Ascending aorta (tissue), 2 donors: Measurements from ENCODE around the gene CHPF. TPM values are rescaled to one million over a fixed set of nuclear protein-coding genes. Genes with fewer than 3 reads are reported as not detected.

Experiments used
- DNase-seq, 2 donors: peaks; one replicate each; pipeline ENCODE4 v3.0.0-alpha.2; 2019; ENCODE audit warnings: low spot score in 2 of 2
- H3K27ac ChIP-seq, 2 donors: fragments of 200-600 bp; sonication (generic); one replicate each; pipeline ENCODE4 v1.5.1; 2016 to 2017; ENCODE audit warnings: mild to moderate bottlenecking in 1 of 2
- H3K27me3 ChIP-seq: fragments of 200-600 bp; sonication (generic); one replicate; pipeline ENCODE4 v1.5.1; 2017
- H3K36me3 ChIP-seq, 2 donors: fragments of 200-600 bp; sonication (generic); one replicate each; pipeline ENCODE4 v1.5.1; 2016
- H3K4me1 ChIP-seq, 2 donors: fragments of 200-600 bp; sonication (generic); one replicate each; pipeline ENCODE4 v1.5.1; 2016 to 2017; ENCODE audit warnings: mild to moderate bottlenecking in 1 of 2
- H3K4me3 ChIP-seq, 2 donors: fragments of 200-600 bp; sonication (generic); one replicate each; pipeline ENCODE4 v1.5.1; 2016 to 2017; ENCODE audit warnings: mild to moderate bottlenecking in 1 of 2
- H3K9me3 ChIP-seq, 2 donors: fragments of 200-600 bp; sonication (generic); one replicate each; pipeline ENCODE4 v1.5.1; 2016
- CTCF ChIP-seq, 3 experiments: fragments of 200-600 bp in 2 of 3; fragments of 450-650 bp in 1 of 3; sonication (generic) in 2 of 3; IDR thresholded peaks; one replicate each; pipeline ENCODE4 v1.5.1; 2016 to 2019; ENCODE audit warnings: antibody characterized with exemption in 3 of 3, mild to moderate bottlenecking in 1 of 3, moderate library complexity in 1 of 3
- intact Hi-C: fragments of 100-400 bp; cut with DNase I; formaldehyde crosslinking; loops from one replicate; pipeline ENCODE4 v1.15.1; 2023
- total RNA-seq: library from RNA; depleted of rRNA; stranded (reverse); fragments of >200 nt; gene quantifications from one replicate; pipeline ENCODE4 v1.1.0, GENCODE V29; 2016

Gene CHPF
- total RNA-seq, 1 donor from 2014 or later = 249 TPM

DNA sequence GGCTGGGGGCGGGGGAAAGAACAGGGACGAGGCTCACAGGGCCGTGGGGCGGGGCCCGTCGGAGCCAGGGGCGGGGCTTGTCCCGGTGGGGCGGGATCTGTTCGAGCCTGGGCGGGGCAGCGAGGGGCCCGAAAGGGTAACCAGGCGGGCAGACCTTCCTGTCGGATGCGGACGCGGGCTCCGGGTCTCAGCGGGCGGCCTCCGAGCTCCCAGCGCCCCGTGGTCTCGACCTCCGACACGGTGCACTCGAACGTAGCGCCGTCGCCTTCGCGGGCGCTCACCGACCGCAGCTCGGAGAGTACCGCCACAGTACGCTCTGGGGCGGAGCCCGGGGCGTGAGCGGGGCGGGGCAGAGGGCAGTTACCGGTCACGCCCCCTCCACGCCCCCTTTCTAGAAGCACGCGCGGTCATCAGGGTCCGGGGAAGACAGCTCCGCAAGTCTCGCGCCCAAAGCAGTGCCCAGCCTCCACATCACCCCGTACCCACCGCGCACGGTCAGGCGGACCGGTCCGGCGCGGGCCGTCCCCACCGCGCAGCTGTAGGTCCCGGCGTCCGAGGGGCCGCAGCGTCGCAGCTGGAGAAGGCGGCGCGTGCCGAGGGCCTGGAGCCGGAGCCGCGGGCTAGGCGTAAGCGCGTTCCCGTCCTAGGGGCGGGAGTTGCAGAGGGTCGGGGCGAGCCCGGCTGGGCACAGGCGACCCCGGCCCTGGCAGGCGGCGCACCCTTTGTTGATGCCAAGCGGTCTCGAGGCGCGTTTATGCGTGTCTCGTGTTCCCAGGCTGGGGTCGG, 9.0 kb upstream of the CHPF start:
- peak in 1 of 2 donors; percentile 92 for DNase-seq
- H3K9me3 ChIP-seq = no peaks in the 10 kb centered on the region
- H3K27ac ChIP-seq = peak overlapping the region; percentile 40 to 77
- no peaks in the 10 kb centered on the region for H3K27me3 ChIP-seq
- no peak for TF ChIP-seq CTCF (IDR thresholded peaks at IDR 0.05)
- intact Hi-C loops = loop anchor here (1.0 to 2.0 kb wide), 3 partner anchors 8 to 45 kb away; partner anchors contain the start of genes OBSL1, STK11IP and TMEM198
- H3K36me3 ChIP-seq = peaks cover 0 to 16% of the 10 kb centered on the region in 2 donors
- peaks cover 6 to 19% of the 10 kb centered on the region in 2 donors for H3K4me1 ChIP-seq
- H3K4me3 ChIP-seq = peak overlapping the region; percentile 61 to 79

DNA sequence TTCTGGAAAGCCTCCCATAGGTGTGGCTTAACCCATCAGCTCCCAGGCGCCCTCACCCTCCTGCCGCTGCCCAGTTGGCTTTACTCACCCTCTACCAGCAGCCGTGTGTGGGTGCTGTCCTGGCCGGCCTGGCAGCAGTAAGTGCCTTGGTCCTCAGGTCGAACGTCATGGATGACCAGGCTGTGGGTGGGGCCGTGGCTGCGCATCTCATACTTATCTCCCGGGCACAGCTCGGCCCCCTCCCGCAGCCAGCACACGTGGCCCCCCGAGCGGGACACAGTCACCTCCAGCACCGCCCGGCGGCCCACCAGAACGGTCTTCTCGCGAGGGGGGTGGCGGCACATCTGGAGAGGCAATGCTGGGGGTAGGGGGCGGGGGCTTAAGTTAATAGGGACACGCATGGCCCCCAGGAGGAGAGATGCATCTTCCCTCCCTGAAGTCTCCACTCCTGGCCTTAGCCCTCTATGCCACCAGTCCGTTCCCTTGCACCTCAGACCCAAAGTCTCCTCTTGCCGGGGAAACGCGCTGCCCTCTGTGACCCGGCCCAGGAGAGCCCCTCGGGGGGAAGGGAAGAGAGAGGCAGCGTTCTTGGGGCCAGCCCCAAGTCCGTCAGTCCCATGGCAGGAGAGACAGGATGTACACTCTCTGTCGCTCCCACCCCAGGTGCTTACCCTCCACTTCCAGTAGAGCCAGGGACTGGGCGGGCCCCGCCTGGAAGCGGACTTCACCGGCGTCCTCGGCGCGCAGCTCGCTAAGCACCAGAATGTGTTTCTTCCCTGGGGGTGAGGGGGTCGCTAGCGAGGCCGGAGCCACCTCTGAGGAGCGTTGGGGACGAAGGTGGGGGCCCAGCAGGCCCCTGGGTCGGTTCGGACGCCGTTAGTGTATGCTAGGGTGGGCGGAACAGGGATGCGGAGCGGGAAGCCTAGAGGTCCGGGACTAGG, 8.1 kb upstream of the CHPF start:
- Histone ChIP-seq H3K9me3 (no peaks in the 10 kb centered on the region), H3K4me1 (peaks cover 6 to 19% of the 10 kb centered on the region in 2 donors), H3K4me3 (peak overlapping the region; percentile 61 to 79), H3K36me3 (peaks cover 0 to 10% of the 10 kb centered on the region in 2 donors), H3K27ac (peak overlapping the region; percentile 40 to 77), H3K27me3 (no peaks in the 10 kb centered on the region)
- no peak for DNase-seq
- TF ChIP-seq CTCF (IDR thresholded peaks at IDR 0.05) = no peak
- intact Hi-C loops = loop anchor here (1.0 to 2.0 kb wide), 3 partner anchors 7 to 46 kb away; partner anchors contain the start of genes OBSL1, STK11IP and TMEM198

DNA sequence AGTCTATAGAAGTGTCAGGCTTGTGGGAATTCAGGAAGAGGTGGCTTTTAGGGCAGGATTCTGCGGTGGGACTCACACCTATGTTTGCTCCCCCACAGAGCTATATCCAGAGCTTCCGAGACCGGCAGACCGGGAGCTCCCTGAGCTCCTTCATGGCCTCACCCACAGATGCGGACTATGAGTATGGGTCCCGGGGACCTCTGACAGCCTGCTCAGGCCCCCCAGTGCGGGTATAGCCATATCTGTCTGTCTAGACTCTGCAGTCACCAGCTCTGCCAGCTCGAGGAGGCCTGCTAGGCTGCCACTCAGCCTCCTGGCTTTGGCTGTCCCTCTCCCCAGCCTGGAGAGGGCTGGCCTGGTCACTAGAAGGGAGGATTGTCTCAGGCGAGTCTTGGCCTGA, 6.0 kb upstream of the CHPF start:
- no peak for DNase-seq
- Histone ChIP-seq H3K27me3 (no peaks in the 10 kb centered on the region), H3K4me3 (no peak overlapping the region), H3K36me3 (no peaks in the 10 kb centered on the region), H3K9me3 (no peaks in the 10 kb centered on the region), H3K4me1 (peaks cover 6 to 20% of the 10 kb centered on the region in 2 donors), H3K27ac (no peak overlapping the region)
- no peak for TF ChIP-seq CTCF (IDR thresholded peaks at IDR 0.05)
- intact Hi-C loops = loop anchor here (10.0 kb wide), 1 partner anchor 275 kb away; the partner anchor contains the start of gene DNAJB2

- no peaks in the 10 kb centered on the region for H3K36me3 ChIP-seq
- peaks cover 6 to 26% of the 10 kb centered on the region in 2 donors for H3K4me1 ChIP-seq
- TF ChIP-seq CTCF (IDR thresholded peaks at IDR 0.05) = no peak
- intact Hi-C loops = loop anchor here (10.0 kb wide), 1 partner anchor 274 kb away; the partner anchor contains the start of gene DNAJB2
- H3K4me3 ChIP-seq = no peak overlapping the region
- no peaks in the 10 kb centered on the region for H3K9me3 ChIP-seq
- H3K27me3 ChIP-seq = no peaks in the 10 kb centered on the region
- no peak for DNase-seq
- no peak overlapping the region for H3K27ac ChIP-seq
Measured at GRCh38 chr2:219548990-219549389, 5.4 kb upstream of the CHPF start.

- Histone ChIP-seq H3K36me3 (no peaks in the 10 kb centered on the region), H3K27ac (no peak overlapping the region), H3K9me3 (no peaks in the 10 kb centered on the region), H3K4me3 (no peak overlapping the region), H3K27me3 (no peaks in the 10 kb centered on the region), H3K4me1 (peaks cover 0 to 22% of the 10 kb centered on the region in 2 donors)
- no peak for TF ChIP-seq CTCF (IDR thresholded peaks at IDR 0.05)
- DNase-seq = no peak
- intact Hi-C loops = loop anchor here (10.0 kb wide), 1 partner anchor 273 kb away; the partner anchor contains the start of gene DNAJB2
Measured at GRCh38 chr2:219547621-219548020, 4.0 kb upstream of the CHPF start.
